GM21619 (cell line): ENCODE measurements around the gene TLE5.
A peak's percentile ranks its signal among the peaks of the same experiment; 100 is the strongest.
"Not testable (repeated sequence)": the region's sequence is repeated elsewhere in the genome, so short reads cannot be mapped to it uniquely, and the experiment has no call there.

Source experiments
- ATAC-seq: cut with Tn5 transposase; IDR thresholded peaks from one replicate; pipeline ENCODE4 v1.9.1; 2021; ENCODE audit not compliant: unreplicated experiment

Gene TLE5

DNA sequence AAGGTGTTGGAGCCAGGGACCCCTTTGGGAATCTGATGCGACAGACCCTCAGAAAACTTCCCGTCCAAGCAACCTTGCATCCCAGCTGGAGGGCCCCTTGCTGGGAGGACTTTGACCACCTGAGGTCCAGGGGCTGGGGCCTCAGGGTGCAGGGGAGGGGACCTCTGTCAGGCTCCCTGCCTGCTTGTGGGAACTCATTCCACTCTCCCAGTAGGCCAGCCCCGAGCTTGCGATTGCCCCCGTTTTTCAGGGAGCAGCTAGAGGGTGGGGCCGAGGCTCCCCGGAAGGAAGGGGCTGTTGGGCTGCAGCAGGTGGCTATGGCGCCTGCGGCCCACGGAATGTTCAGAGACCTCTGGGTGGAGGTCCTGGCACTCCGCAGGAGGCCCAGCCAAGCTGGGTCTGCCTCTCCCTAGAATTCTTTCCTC lies 34.6 kb upstream of the TLE5 start:
- no peak for ATAC-seq

DNA sequence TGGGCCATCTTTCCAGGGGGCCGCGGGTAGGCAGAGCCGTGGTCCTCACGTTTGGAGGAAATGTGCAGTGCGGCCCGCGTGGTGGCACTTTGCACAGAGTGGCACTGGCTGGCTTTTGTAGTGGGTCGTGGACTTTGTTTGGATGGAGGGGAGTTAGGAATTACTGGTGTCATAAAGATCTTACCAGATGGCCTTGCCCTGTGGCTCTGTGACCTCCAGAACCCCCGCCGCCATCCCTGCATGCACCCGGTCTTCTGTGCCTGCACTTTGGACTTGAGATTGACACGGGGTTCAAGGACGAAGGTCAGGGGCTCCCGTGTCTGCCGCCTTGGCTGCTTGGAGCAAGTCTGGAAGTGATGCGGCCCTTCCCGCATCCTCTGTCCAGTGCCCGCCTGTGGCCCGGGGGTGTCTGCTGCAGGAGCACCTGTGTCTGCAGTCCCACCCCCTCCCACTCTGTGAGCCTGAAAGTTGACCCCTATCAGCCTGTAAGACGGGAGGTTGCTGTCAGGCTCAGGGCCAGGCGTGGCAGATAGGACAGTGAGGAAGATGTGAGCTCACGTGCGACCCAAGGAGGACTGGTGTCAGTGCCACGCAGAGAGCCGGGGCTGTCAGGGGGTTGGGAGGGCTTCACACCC lies 34.1 kb upstream of the TLE5 start:
- ATAC-seq, result no peak

DNA sequence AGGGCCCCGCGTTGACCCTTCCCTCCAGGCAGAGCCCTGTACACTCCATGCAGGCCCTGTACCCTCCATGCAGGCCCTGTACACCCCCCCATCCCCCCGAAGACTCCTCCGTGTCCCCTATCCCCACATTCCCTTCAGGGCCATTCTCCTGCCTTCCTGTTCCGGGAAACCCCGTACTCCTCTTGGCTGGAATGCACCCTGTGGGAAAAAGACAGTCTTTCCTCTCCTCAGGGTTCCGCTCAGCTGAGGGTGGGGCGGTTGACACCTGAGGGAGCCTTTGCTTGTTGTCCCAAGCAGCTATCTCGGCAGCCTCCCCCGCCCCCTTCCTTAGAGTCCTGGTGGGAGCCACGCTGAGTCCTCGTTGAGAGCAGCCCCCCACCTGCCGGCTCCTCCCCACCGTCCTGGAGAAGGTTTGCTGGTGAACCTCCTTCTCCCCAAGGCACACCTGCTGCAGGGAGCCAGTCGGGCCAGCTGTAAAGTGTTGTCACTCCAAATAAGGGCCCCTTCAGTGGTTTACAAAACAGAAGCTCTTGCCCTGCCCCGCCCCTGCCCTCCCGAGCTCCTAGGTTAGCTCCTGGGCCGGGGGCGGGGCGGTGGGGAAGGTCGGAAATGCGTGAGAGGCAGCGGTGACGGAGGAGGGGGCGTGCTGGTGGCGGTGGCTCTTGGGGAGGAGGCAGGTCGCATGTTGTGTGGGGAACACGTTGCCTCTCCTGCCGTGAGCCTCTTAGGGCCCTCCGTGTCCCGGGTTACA lies 33.3 kb upstream of the TLE5 start:
- no peak for ATAC-seq

DNA sequence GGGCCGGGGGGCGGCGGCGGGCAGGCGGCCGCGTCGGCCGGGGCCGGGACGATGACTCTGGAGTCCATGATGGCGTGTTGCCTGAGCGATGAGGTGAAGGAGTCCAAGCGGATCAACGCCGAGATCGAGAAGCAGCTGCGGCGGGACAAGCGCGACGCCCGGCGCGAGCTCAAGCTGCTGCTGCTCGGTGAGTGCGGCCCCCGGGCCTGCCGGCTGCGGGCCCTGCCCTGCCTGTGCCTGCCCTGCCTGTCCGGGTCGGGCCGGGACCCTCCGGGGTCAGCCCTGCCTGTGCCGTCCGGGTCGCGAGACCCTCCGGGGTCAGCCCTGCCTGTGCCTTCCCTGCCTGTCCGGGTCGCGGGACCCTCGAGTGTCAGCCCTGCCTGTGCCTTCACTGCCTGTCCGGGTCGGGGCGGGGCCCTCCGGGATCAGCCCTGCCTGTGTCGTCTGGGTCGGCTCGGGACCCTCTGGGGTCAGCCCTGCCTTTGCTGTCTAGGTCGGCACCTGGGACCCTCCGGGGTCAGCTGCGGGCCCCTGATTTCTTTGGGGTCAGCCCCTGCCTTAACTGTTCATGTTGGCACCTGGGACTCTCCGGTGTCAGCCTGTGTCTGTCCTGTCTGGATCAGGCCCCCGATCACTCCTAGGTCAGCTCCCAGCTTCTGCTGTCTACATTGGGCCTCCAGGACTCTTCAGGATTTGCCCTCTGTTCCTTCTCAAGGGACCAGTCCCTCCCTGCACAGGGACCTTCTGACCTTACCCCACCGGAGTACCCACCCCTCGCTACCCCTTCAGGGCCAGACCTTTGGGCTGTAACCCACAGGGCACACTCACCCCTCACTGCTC lies 32.5 kb upstream of the TLE5 start:
- no peak for ATAC-seq

DNA sequence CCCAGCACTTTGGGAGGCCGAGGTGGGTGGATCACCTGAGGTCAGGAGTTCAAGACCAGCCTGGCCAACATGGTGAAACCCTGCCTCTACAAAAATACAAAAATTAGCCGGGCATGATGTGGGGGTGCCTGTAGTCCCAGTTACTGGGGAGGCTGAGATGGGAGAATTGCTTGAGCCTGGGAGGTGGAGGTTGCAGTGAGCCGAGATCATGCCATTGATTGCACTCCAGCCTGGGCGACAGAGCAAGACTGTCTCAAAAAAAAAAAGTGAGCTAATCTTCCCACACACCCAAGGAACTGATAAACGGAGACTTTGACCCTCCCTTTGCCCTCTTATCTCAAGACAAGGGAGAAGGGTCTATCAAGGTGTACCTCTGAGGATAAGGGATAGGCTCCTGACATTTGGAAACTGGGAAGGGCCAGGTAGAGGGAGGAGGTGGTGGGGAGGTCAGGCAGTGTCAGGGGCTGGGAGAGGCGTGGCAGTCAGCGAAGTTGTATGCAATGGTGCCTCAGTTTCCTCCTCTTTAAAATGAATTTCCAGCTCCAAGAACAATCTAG lies 27.1 kb upstream of the TLE5 start:
- not testable (repeated sequence) for ATAC-seq

DNA sequence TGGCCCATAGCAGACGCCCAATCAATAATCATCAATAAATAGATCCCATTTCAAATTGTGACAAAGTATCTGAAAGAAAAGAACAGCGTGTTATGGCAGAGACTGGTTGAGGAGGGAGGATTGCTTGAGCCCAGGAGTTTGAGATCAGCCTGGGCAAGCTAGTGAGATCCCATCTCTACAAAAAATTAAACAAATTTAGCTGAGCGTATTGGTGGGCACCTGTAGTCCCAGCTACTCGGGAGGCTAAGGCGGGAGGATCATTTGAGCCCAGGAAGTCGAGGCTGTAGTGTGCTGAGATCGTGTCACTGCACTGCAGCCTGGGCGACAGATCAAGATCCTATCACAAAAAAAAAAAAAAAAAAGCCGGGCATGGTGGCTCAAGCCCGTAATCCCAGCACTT lies 25.5 kb upstream of the TLE5 start:
- no peak for ATAC-seq

DNA sequence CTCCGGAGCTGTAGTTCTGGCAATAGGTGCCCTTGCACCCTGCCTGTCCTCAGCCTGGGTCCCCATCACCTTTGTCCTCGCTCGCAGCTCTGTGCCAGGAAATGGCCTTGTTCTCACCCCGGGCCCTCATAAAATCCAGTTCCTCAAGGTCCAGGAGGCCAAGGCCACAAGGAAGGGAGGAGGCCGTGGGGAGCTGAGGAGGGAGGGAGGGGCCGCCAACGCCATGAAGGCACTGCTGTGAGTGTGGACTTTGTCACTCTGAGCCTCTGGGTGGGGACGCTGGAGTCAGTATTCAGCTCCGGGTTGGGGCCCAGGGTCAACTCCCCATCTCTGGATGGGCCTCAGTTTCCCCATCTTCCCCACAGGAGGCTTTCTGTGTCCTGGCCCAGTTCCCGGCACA lies 22.6 kb upstream of the TLE5 start:
- no peak for ATAC-seq

GRCh38 chr19:3083964-3084363 lies 21.7 kb upstream of the TLE5 start:
- ATAC-seq, result no peak

GRCh38 chr19:3082331-3082730 lies 20.0 kb upstream of the TLE5 start:
- no peak for ATAC-seq

DNA sequence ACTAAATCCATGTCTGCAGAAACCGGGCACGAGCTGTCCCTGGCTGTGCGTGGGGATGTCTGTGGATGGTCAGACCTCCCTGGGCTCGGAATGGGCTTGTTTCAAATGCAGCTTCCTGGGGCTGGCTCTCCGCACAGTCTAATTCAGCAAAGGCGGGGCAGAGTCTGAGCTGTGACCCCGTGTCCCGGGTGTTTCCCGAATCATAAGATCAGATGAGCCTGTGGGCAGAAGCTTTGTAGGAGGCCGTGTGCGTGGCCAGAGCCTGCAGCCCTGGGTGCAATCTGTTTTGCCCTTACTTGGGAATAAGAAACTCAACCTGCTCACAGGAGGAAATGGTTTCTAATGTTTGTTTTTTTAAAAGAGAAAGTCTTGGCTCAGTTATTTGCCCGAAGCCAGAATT lies 18.0 kb upstream of the TLE5 start:
- ATAC-seq, result no peak

- ATAC-seq, result no peak
Measured at GRCh38 chr19:3079578-3079977, 17.3 kb upstream of the TLE5 start.

GRCh38 chr19:3075605-3076431 lies 13.5 kb upstream of the TLE5 start:
- no peak for ATAC-seq

DNA sequence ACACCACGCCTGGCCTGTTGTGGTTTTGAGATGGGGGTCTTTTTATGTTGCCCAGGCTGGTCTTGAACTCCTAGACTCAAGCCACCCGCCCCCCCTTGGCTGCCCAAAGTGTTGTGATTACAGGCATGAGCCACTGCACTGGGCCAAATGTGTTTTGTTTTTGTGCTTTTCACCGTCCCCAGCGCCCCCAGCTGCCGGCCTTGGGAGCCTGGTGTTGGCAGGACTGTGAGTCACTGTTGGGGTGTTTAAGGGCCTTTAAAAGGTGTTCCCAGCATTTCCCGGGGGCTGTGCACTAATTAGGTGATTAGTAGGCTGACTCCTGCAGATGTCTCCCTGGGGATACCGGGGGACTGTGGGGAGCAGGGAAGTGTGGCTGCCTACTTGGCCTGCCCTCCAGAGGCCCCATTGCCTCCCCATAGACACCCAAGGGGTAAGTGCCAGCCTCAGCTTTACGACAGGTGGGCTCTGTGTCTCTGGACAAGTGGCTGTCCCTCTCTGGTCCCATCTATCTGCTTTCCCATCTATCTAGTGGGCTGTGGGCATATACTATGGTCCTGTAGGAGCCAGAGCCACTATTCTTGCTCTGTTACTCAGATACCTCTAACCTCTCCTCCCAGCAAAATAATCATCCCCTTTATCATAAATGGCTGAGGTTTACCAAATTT lies 11.8 kb upstream of the TLE5 start:
- no peak for ATAC-seq

DNA sequence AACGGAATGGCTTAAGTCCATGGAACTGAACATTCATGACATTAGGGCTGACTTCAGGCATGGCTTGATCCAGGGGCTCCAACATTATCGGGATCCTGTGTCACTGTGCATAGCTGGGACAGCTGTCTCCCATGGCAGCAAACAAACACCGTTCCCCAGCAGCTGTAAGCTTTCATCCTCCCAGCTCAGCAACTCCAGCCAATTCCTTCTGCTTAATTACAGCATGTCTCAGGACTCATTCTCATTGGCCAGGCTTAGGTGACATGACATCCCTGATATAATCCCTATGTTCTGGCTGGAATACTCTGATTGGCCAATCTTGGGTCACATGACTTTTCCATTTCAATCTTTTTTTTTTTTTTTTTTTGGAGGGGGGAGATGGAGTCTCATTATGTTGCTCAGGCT lies 10.9 kb upstream of the TLE5 start:
- no peak for ATAC-seq

GRCh38 chr19:3071768-3072167 lies 9.5 kb upstream of the TLE5 start:
- ATAC-seq, result no peak

- ATAC-seq, result no peak
Measured at GRCh38 chr19:3068071-3068470, 5.8 kb upstream of the TLE5 start.

- no peak for ATAC-seq
Measured at GRCh38 chr19:3067563-3067962, 5.3 kb upstream of the TLE5 start.

DNA sequence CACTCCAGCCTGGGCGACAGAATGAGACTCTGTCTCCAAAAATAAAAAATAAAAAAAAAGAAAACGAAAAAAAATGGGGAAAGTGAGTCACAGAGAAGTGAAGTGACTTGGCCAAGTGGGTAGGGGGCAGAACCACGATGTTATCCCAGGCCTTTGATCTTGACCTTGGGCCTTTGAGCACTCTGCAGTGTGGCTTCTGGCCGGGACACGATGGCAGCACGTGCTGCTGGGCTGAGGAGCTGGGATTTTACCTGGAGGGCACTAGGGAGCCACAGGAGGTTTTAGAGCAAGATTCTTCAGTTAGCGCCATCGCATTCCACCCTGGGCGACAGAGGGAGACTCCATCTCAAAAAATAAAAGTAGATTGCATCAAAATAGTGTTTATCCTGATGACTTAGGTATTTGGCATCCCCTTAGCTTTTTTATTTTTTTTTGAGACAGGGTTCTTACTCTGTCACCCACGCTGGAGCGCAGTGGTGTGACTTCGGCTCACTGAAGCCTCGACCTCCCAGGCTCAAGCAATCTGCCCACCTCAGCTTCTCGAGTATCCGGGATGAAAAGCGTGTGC lies 4.3 kb upstream of the TLE5 start:
- ATAC-seq, result no peak

DNA sequence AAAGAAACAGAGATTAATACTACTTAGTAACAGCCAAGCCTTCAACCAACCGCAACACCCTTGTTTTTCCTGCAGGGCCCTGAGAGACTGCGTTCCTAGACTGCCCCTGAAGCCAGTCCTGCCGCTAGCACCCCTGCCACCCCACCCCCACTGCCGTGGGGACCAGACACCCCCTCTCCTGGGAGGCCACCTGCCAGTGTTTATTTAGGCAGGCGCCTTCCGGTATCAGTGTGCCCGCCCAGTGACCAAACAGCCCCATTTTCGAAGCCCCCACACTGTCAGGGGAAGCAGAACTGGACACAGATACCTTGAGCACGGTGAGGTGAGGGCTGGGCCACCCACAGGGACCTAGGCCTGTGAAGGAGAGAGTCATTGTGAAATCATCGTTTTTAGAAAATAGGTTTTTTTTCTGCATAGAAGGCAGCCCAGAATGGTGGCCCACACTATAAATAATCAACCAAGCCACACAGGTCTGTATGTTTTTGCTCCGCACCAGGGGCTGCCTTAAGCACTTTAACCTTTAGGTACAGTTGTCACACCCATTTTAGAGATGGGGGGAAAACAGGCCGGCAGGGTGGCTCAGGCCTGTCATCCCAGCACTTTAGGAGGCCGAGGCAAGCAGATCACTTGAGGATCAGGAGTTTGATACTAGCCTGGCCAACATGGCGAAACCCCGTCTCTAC lies 3.5 kb upstream of the TLE5 start:
- peak; percentile 50 for ATAC-seq

- no peak for ATAC-seq
Measured at GRCh38 chr19:3064011-3064330, 1.7 kb upstream of the TLE5 start.
